ENCODE data around the gene LRRC32.

GRCh38 chr11:76622493-76623094 is 48.0 kb downstream of the LRRC32 start:
- TF ChIP-seq ZNF280A (IDR thresholded peaks at IDR 0.05; ENCODE audit: low read depth, partially characterized antibody) (no peak), TCF7L2 (IDR thresholded peaks at IDR 0.05; ENCODE audit: low read depth, low read length) (no peak), EZH2 (IDR thresholded peaks at IDR 0.05; ENCODE audit: borderline replicate concordance, low read depth, low read length) (no peak), CTCF (IDR thresholded peaks at IDR 0.05 in 2 of 3, conservative IDR thresholded peaks at IDR 0.05 in 1 of 3; ENCODE audit: insufficient read depth in 2 of 3, low read depth in 1 of 3, low read length in 3 of 3) (no peak), ZNF395 (CRISPR knock-in tag; IDR thresholded peaks at IDR 0.05) (no peak)
